Gastrocnemius medialis (tissue), 4 donors: ENCODE results near the gene CHTOP. TPM values are rescaled to one million over a fixed set of nuclear protein-coding genes. Genes with fewer than 3 reads are reported as not detected.

ENCODE experiments used
- ATAC-seq, 2 donors: fragments of 150-250 bp; one replicate each; pipeline ENCODE4 v1.9.1; 2016
- DNase-seq, 2 donors: peaks; one replicate each; pipeline ENCODE4 v3.0.0-alpha.2; 2019
- H3K27ac ChIP-seq, 4 donors: fragments of 200-600 bp; sonication (generic); 1 replicate in 1 of 4; 2 replicates in 3 of 4; pipeline ENCODE4 v1.5.1; 2016 to 2018; ENCODE audit warnings: mild to moderate bottlenecking in 2 of 4, moderate library complexity in 1 of 4
- H3K27me3 ChIP-seq, 3 donors: fragments of 200-600 bp; sonication (generic) in 2 of 3; 1 replicate in 1 of 3; 2 replicates in 2 of 3; pipeline versions ENCODE4 v1.5.1 to v1.6.0; 2016 to 2019; ENCODE audit warnings: mild to moderate bottlenecking in 1 of 3, moderate library complexity in 1 of 3
- H3K36me3 ChIP-seq, 2 donors: fragments of 200-600 bp; sonication (generic) in 1 of 2; one replicate each; pipeline ENCODE4 v1.5.1; 2017 to 2018
- H3K4me1 ChIP-seq, 2 donors: fragments of 200-600 bp; sonication (generic) in 1 of 2; one replicate each; pipeline ENCODE4 v1.5.1; 2016 to 2017; ENCODE audit warnings: mild to moderate bottlenecking in 2 of 2
- H3K4me3 ChIP-seq, 4 donors: fragments of 200-600 bp; sonication (generic) in 3 of 4; 1 replicate in 1 of 4; 2 replicates in 3 of 4; pipeline ENCODE4 v1.5.1; 2016 to 2019; ENCODE audit warnings: mild to moderate bottlenecking in 2 of 4
- H3K9me3 ChIP-seq, 3 donors: fragments of 200-600 bp; sonication (generic) in 2 of 3; 1 replicate in 1 of 3; 2 replicates in 2 of 3; pipeline ENCODE4 v1.5.1; 2016 to 2019
- POLR2A ChIP-seq, 2 donors: fragments of 450-650 bp; IDR thresholded peaks; one replicate each; pipeline ENCODE4 v1.6.1; 2017; ENCODE audit warnings: antibody characterized with exemption in 2 of 2, mild to moderate bottlenecking in 2 of 2, moderate library complexity in 2 of 2
- in situ Hi-C, 4 donors: fragments of 200-750 bp; cut with MboI; loops; one replicate each; pipeline versions ENCODE4 v1.15.0 to v1.8.0; 2017; ENCODE audit warnings: low sequenced_read_pairs in 4 of 4
- intact Hi-C: fragments of 100-400 bp; cut with DNase I; formaldehyde crosslinking; loops from one replicate; pipeline ENCODE4 v1.15.1; 2023; ENCODE audit warnings: low total_unique reads
- total RNA-seq, 4 donors: library from RNA; depleted of rRNA; stranded (reverse); fragments of >200 nt; gene quantifications; one replicate each; pipeline versions ENCODE4 v1.1.0 to v1.2.3, GENCODE V29; 2016
- TF ChIP-seq, protein P1 (sequence below), 5 experiments: fragments of 450-650 bp in 3 of 5; fragments of 200-600 bp in 2 of 5; sonication (generic) in 2 of 5; IDR thresholded peaks in 4 of 5; conservative IDR thresholded peaks in 1 of 5; 1 replicate in 4 of 5; 2 replicates in 1 of 5; pipeline ENCODE4 v1.5.1; 2016 to 2019; ENCODE audit warnings: antibody characterized with exemption in 5 of 5, mild to moderate bottlenecking in 3 of 5, moderate library complexity in 3 of 5

CHTOP gene
- total RNA-seq, 4 donors from 2014 or later = 49.5 to 73.4 (median 59.1) TPM

DNA sequence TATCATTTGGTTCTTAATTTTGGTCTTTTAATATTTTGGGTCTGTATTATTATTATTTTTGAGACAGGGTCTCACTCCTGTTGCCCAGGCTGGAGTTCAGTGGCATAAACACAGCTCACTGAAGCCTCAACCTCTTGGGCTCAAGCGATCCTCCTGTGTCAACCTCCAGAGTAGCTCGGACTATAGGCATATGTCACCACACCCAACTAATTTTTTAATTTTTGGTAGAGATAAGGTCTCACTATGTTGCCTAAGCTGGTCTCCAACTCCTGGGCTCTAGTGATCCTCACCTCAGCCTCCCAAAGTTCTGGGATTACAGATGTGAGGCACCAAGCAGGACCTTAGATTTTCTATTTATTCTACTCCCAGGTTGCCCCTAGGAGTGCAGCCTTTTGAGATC is 39.6 kb downstream of the CHTOP start:
- Histone ChIP-seq H3K4me3 (no peak overlapping the region), H3K9me3 (no peaks in the 10 kb centered on the region), H3K27ac (no peak overlapping the region), H3K4me1 (peaks cover 24 to 29% of the 10 kb centered on the region in 2 donors), H3K36me3 (peaks cover 0 to 8% of the 10 kb centered on the region in 2 donors), H3K27me3 (peaks cover 6 to 7% (median 7%) of the 10 kb centered on the region in 3 donors)
- no peak for DNase-seq
- intact Hi-C loops (loop anchor here (5.0 kb wide), 3 partner anchors 54 to 161 kb away; partner anchors contain the start of genes INTS3 and S100A2), in situ Hi-C loops (loop anchor here in 3 of 4 donors (10.0 to 25.0 kb wide), 4 partner anchors 71 to 314 kb away; partner anchors contain the start of genes JTB (in 2 of the 3), RAB13 (in 2 of the 3), RPS27 (in 2 of the 3) and CREB3L4 (in 1 of the 3))
- no peak for ATAC-seq
- TF ChIP-seq, protein P1, sequence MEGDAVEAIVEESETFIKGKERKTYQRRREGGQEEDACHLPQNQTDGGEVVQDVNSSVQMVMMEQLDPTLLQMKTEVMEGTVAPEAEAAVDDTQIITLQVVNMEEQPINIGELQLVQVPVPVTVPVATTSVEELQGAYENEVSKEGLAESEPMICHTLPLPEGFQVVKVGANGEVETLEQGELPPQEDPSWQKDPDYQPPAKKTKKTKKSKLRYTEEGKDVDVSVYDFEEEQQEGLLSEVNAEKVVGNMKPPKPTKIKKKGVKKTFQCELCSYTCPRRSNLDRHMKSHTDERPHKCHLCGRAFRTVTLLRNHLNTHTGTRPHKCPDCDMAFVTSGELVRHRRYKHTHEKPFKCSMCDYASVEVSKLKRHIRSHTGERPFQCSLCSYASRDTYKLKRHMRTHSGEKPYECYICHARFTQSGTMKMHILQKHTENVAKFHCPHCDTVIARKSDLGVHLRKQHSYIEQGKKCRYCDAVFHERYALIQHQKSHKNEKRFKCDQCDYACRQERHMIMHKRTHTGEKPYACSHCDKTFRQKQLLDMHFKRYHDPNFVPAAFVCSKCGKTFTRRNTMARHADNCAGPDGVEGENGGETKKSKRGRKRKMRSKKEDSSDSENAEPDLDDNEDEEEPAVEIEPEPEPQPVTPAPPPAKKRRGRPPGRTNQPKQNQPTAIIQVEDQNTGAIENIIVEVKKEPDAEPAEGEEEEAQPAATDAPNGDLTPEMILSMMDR (IDR thresholded peaks at IDR 0.05 in 4 of 5, conservative IDR thresholded peaks at IDR 0.05 in 1 of 5) = no peak
- TF ChIP-seq POLR2A (IDR thresholded peaks at IDR 0.05) = no peak

DNA sequence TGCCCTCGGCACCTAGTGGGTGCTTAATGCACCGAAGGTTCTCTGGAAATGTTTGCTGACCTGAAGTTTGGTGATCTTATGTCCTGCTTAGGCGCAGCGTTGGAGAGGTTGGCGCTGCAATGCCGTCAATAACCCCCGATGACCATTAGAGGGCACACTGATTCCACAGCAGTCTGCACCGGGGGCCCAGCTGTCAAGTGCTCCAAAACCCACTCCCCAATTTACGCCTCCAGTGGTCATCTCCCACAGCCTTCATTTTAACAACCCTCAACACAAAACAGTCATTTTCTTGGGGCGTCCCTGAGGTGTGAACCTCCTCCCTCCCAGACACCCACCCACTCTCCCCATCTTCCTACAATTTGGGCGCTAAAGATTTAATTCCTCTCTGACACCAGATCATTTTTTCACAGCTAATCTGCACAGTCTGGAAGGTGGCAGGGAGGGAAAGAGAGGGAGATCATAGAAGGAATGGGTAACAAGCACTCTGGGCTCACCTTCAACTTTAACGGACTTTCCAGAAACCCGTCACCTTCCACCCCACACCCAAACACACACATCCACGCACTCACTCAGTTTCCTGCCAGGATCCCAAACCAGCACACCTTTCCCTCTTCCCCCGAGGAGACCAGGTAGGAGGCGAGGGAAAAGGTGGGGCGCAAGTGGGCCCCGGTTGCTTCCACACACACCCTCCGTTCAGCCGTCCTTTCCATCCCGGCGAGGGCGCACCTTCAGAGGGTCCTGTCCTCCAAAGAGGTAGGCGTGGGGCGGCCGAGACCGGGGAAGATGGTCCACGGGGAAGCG is 44.1 kb downstream of the CHTOP start:
- peaks cover 9 to 16% of the 10 kb centered on the region in 2 donors for H3K4me1 ChIP-seq
- in situ Hi-C loops (loop anchor here (5.0 to 25.0 kb wide), 5 partner anchors 67 to 309 kb away; partner anchors contain the start of genes CREB3L4 (in 1 of the 4), JTB (in 1 of the 4), RAB13 (in 1 of the 4) and RPS27 (in 1 of the 4)), intact Hi-C loops (loop anchor here (1.0 to 2.0 kb wide), 2 partner anchors 71 to 95 kb away; no protein-coding TSS in a partner anchor)
- H3K27ac ChIP-seq = peak overlapping the region; percentile 16 to 57 (median 52)
- no peaks in the 10 kb centered on the region for H3K36me3 ChIP-seq
- peaks cover 20 to 27% (median 22%) of the 10 kb centered on the region in 3 donors for H3K27me3 ChIP-seq
- ATAC-seq (peak; percentile 58 to 73), DNase-seq (peak in 1 of 2 donors; percentile 22)
- TF ChIP-seq, protein P1 (IDR thresholded peaks at IDR 0.05 in 4 of 5, conservative IDR thresholded peaks at IDR 0.05 in 1 of 5) = peak; percentile 82 to 93 (median 84)
- no peak for TF ChIP-seq POLR2A (IDR thresholded peaks at IDR 0.05)
- no peaks in the 10 kb centered on the region for H3K9me3 ChIP-seq
- peak overlapping the region; percentile 45 to 70 (median 59) for H3K4me3 ChIP-seq

DNA sequence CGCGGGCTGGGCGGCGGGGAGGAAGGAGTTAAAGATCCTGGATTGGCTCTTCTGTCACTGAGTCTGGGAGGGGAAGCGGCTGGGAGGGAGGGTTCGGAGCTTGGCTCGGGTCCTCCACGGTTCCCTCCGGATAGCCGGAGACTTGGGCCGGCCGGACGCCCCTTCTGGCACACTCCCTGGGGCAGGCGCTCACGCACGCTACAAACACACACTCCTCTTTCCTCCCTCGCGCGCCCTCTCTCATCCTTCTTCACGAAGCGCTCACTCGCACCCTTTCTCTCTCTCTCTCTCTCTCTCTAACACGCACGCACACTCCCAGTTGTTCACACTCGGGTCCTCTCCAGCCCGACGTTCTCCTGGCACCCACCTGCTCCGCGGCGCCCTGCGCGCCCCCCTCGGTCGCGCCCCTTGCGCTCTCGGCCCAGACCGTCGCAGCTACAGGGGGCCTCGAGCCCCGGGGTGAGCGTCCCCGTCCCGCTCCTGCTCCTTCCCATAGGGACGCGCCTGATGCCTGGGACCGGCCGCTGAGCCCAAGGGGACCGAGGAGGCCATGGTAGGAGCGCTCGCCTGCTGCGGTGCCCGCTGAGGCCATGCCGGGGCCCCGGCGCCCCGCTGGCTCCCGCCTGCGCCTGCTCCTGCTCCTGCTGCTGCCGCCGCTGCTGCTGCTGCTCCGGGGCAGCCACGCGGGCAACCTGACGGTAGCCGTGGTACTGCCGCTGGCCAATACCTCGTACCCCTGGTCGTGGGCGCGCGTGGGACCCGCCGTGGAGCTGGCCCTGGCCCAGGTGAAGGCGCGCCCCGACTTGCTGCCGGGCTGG is 44.9 kb downstream of the CHTOP start, which contains the start of gene NPR1:
TSS of gene NPR1 (plus strand) at position 170 of the 818 bp plus-strand sequence. CDS start at position 591, 421 bp downstream.
- Histone ChIP-seq H3K36me3 (no peaks in the 10 kb centered on the region), H3K27me3 (peaks cover 20 to 27% (median 22%) of the 10 kb centered on the region in 3 donors), H3K27ac (peak within 1 kb of the TSS; percentile 16 to 57 (median 52)), H3K4me1 (peaks cover 9 to 16% of the 10 kb centered on the region in 2 donors), H3K9me3 (no peaks in the 10 kb centered on the region), H3K4me3 (peak within 1 kb of the TSS; percentile 45 to 70 (median 59))
- peak; percentile 46 to 62 for ATAC-seq
- peak in 1 of 2 donors; percentile 34 for DNase-seq
- TF ChIP-seq, protein P1 (IDR thresholded peaks at IDR 0.05 in 4 of 5, conservative IDR thresholded peaks at IDR 0.05 in 1 of 5) = no peak
- TF ChIP-seq POLR2A (IDR thresholded peaks at IDR 0.05) = no peak
- in situ Hi-C loops (loop anchor here (5.0 to 25.0 kb wide), 5 partner anchors 66 to 309 kb away; partner anchors contain the start of genes CREB3L4 (in 1 of the 4), JTB (in 1 of the 4), RAB13 (in 1 of the 4) and RPS27 (in 1 of the 4)), intact Hi-C loops (loop anchor here (1.0 to 2.0 kb wide), 2 partner anchors 71 to 94 kb away; no protein-coding TSS in a partner anchor)
